Rectal smooth muscle tissue (tissue), 1 donor: ENCODE data around the gene FARSA.
A peak's percentile ranks its signal among the peaks of the same experiment; 100 is the strongest.
"Not testable (repeated sequence)": the region's sequence is repeated elsewhere in the genome, so short reads cannot be mapped to it uniquely, and the experiment has no call there.

Source experiments
- H3K27ac ChIP-seq: one replicate; pipeline ENCODE4 v1.7.0; 2013; ENCODE audit warnings: low read depth, low read length, inconsistent platforms
- H3K27me3 ChIP-seq: one replicate; pipeline ENCODE4 v1.7.0; 2013; ENCODE audit warnings: low read length; ENCODE audit not compliant: control insufficient read depth, insufficient read depth
- H3K36me3 ChIP-seq: one replicate; pipeline ENCODE4 v1.7.0; 2013; ENCODE audit warnings: low read length; ENCODE audit not compliant: control insufficient read depth, insufficient read depth
- H3K4me1 ChIP-seq: one replicate; pipeline ENCODE4 v1.7.0; 2013; ENCODE audit warnings: low read length; ENCODE audit not compliant: control insufficient read depth, insufficient read depth
- H3K4me3 ChIP-seq: one replicate; pipeline ENCODE4 v1.7.0; 2013; ENCODE audit warnings: low read length
- H3K9ac ChIP-seq: one replicate; pipeline ENCODE4 v1.7.0; 2013; ENCODE audit warnings: low read length

Gene FARSA

GRCh38 chr19:12933287-12934072 lies at the start of gene FARSA:
TSS of gene FARSA (minus strand) at chr19:12933711. CDS start at chr19:12933696, 15 bp downstream.
- H3K9ac ChIP-seq: peak within 1 kb of the TSS; percentile 47

DNA sequence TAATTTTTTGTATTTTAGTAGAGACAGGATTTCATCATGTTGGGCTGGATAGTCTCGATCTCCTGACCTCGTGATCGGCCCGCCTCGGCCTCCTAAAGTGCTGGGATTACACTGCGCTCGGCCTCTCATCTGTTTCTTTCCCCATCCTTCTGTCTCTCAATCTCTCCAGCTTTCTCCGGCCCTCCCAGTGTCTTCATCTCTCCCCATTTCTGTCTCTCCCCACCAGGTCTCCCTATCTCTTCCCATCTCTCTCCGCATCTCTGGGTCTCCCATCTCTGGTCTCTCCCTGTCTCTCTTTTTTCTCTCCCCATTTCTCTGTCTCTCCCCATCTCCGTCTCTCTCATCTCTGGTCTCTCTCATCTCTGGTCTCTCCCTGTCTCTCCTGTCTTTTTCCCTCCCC lies 49.6 kb upstream of the FARSA start:
- Histone ChIP-seq H3K9ac (no peak overlapping the region), H3K36me3 (no peaks in the 10 kb centered on the region), H3K4me1 (peaks cover 6% of the 10 kb centered on the region), H3K27ac (no peak overlapping the region), H3K27me3 (no peaks in the 10 kb centered on the region), H3K4me3 (peak overlapping the region; percentile 57)

More at GRCh38 chr19:12933287-12934072, at the start of gene FARSA:
- H3K4me3 ChIP-seq: peak within 1 kb of the TSS; percentile 96
- H3K36me3 ChIP-seq: peaks cover 17% of the 10 kb centered on the region
- peak within 1 kb of the TSS; percentile 72 for H3K27ac ChIP-seq
- no peaks in the 10 kb centered on the region for H3K27me3 ChIP-seq
- peaks cover 14% of the 10 kb centered on the region for H3K4me1 ChIP-seq

GRCh38 chr19:12982648-12983047 lies 49.1 kb upstream of the FARSA start:
- H3K9ac ChIP-seq: no peak overlapping the region
- peaks cover 6% of the 10 kb centered on the region for H3K4me1 ChIP-seq
- no peak overlapping the region for H3K27ac ChIP-seq
- no peak overlapping the region for H3K4me3 ChIP-seq
- no peaks in the 10 kb centered on the region for H3K36me3 ChIP-seq
- no peaks in the 10 kb centered on the region for H3K27me3 ChIP-seq

DNA sequence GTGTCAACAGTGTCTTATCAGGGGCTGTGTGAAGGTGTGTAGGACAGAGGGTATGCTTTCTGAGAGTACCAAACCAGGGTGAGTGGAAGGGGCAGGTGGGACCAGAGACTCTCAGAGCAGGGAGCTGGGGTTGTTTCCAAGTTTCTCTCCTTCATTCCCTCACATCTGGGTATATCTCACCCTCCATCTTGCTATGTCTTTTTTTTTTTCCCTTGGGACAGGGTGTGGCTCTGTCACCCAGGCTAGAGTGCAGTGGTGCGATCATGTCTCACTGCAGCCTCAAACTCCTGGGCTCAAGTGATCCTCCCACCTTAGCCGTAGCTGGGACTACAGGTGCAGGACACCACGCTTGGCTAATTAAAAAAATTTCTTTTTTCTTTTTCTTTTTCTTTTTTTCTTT lies 46.5 kb upstream of the FARSA start:
- Histone ChIP-seq H3K4me3 (no peak overlapping the region), H3K36me3 (no peaks in the 10 kb centered on the region), H3K4me1 (peaks cover 4% of the 10 kb centered on the region), H3K9ac (no peak overlapping the region), H3K27me3 (no peaks in the 10 kb centered on the region), H3K27ac (no peak overlapping the region)

DNA sequence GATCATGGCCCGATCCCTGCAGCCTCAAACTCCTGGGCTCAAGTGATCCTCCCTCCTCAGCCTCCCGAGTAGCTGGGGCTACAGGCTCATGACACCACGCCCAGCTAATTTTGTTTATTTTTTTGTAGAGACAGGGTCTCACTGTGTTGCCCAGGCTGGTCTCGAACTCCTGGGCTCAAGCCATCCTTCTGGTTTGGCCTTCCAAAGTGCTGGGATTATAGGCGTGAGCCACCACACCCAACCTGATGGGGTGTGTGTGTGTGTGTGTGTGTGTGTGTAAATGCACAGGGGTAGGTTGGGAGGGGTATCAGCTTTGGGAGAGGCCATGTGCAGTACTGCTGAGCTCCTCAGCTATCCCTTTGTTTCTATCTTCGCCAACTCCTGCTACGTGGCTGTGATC lies 42.6 kb upstream of the FARSA start:
- not testable (repeated sequence) for H3K27ac ChIP-seq, H3K4me1 ChIP-seq, H3K9ac ChIP-seq, H3K36me3 ChIP-seq, H3K27me3 ChIP-seq, H3K4me3 ChIP-seq

GRCh38 chr19:12975221-12975741 lies 41.8 kb upstream of the FARSA start:
- Histone ChIP-seq H3K4me1 (no peaks in the 10 kb centered on the region), H3K9ac (no peak overlapping the region), H3K36me3 (no peaks in the 10 kb centered on the region), H3K27ac (no peak overlapping the region), H3K27me3 (no peaks in the 10 kb centered on the region), H3K4me3 (no peak overlapping the region)

DNA sequence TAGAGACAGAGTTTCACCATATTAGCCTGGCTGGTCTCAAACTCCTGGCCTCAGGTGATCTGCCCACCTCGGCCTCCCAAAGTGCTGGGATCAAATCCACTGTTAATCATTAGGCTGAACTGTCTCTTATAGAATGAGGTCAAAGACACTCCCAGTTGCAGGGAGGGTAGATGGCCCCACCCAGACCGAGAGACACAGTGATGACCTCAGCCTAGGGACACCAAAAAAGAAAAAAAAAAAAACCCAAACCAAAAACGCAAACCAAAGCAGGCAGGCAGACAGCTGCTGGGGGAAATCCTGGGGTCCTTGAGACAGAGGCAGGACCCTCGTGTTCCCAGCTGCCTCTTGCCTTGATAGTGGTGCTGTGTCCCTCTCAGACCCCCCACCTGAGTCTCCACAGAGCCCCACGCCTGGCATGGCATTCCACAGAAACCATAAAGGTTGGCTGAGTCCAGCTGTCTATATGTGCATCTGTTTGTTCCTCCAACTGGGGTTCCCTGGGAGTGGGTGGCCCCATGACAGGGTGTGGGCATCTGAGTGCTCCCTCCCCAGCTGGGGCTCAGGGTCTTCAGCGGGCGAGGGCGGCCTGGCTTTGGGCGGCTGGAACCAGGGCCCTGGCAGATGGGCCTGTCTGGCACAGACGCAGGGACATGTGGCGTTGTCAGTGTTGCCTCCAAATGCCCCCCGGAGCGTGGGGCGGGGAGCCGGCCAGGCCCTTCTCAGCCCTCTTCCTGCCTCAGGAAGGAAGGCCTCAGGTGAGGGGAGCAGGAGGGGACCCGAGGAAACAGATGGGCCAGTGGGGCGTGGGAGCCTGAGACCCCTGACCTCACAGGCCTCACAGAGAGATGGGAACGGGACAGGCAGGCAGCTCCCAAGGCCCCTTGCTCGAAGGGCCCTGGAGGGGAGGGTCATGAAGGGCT lies 41.0 kb upstream of the FARSA start:
- H3K27ac ChIP-seq: no peak overlapping the region
- no peak overlapping the region for H3K9ac ChIP-seq
- no peaks in the 10 kb centered on the region for H3K27me3 ChIP-seq
- H3K36me3 ChIP-seq: no peaks in the 10 kb centered on the region
- H3K4me3 ChIP-seq: no peak overlapping the region
- peaks cover 3% of the 10 kb centered on the region for H3K4me1 ChIP-seq

DNA sequence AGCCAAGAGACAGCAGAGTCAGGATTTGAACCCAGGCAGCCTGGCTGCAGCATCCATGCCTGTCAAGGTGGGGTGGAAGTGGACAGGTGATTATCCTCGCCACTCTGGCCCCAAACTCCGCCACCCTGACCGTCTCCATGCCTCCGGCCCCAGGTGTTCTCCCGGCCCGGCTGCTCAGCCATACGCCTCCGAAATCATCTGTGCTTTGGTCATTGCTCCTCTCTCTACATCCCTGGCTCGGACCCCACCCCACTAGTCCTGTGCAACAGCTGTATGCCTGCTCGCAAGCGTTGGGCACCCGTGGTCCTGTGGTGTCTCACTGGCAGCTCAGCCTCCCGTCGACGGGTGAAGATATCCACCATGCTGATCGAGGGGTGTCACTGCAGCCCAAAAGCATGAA lies 39.7 kb upstream of the FARSA start:
- no peaks in the 10 kb centered on the region for H3K36me3 ChIP-seq
- no peak overlapping the region for H3K27ac ChIP-seq
- H3K9ac ChIP-seq: no peak overlapping the region
- no peak overlapping the region for H3K4me3 ChIP-seq
- H3K27me3 ChIP-seq: no peaks in the 10 kb centered on the region
- peaks cover 3% of the 10 kb centered on the region for H3K4me1 ChIP-seq

GRCh38 chr19:12970070-12970820 lies 36.7 kb upstream of the FARSA start:
- H3K27me3 ChIP-seq: no peaks in the 10 kb centered on the region
- no peaks in the 10 kb centered on the region for H3K36me3 ChIP-seq
- H3K27ac ChIP-seq: peak overlapping the region; percentile 90
- no peak overlapping the region for H3K4me3 ChIP-seq
- no peak overlapping the region for H3K9ac ChIP-seq
- peaks cover 3% of the 10 kb centered on the region for H3K4me1 ChIP-seq

- H3K4me1 ChIP-seq: peaks cover 3% of the 10 kb centered on the region
- no peaks in the 10 kb centered on the region for H3K36me3 ChIP-seq
- H3K27me3 ChIP-seq: no peaks in the 10 kb centered on the region
- H3K27ac ChIP-seq: peak within 1 kb of the TSS; percentile 90
- H3K4me3 ChIP-seq: no peak within 1 kb of the TSS
- no peak within 1 kb of the TSS for H3K9ac ChIP-seq
These were observed 35.9 kb upstream of the FARSA start, which contains the start of gene DAND5 for GRCh38 chr19:12969292-12969988. TSS of gene DAND5 (plus strand) at chr19:12969576. CDS start at chr19:12969661, 85 bp downstream.

DNA sequence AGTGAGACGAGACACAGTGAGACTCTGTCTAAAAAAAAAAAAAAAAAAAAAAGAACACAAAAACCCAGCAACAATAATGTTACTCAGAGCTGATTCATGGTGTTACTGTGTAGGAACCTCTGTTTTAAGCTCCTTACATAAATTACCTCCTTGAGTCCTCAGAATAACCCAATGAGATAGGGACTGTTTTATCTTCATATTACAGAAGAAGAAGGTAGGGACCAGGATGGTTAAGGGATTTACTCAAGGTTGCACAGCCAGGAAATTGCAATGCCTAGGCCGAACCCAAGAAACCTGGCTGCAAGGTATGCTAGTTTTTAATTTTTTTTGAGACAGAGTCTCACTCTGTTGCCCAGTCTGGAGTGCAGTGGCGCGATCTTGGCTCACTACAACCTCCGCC lies 34.4 kb upstream of the FARSA start:
- no peak overlapping the region for H3K9ac ChIP-seq

More for the DNA sequence above, 34.4 kb upstream of the FARSA start:
- no peak overlapping the region for H3K27ac ChIP-seq
- H3K36me3 ChIP-seq: no peaks in the 10 kb centered on the region
- H3K4me1 ChIP-seq: peaks cover 3% of the 10 kb centered on the region
- no peaks in the 10 kb centered on the region for H3K27me3 ChIP-seq
- H3K4me3 ChIP-seq: no peak overlapping the region
